ENCODE results near the gene NR2C2.
"Not testable (repeated sequence)": the region's sequence is repeated elsewhere in the genome, so short reads cannot be mapped to it uniquely, and the experiment has no call there.

NR2C2 gene

DNA sequence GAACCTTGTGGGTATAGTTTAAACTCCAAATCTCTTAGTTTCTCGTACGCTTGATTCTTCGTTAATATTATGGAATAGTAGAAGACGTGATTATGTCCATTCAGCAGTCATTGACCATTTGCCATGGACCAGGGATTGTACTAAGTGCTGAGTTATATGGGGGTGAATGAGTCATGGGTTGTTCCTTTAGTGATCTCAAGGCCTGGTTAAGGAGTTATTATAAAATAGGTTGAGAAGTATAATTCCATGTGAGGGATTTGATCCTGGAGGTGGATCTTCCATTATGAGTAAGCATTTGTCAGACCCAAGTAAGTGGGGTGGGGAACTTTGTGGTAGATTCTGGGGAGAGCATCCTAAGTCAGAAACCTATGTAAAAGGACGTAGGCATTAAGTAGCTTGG lies 15.4 kb downstream of the NR2C2 start:
- no peak for DNase-seq

DNA sequence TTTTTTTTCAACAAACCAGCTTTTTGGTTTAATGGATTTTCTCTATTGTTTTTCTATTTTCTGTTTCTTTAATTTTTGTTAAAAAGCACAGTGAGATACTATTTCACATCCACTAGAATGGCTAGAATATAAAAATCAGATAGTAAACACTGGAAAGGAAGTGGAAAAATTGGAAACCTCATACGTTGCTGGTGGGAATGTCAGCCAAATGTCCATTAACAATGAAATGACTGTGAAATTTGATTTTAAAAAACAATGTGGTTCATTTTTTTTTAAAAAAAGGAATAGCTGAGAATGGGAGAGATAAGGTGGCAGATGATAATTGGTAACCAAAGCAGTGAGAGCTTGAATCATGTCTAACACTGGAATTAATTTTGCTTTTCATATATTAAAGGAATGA lies 19.9 kb downstream of the NR2C2 start:
- DNase-seq = no peak

DNA sequence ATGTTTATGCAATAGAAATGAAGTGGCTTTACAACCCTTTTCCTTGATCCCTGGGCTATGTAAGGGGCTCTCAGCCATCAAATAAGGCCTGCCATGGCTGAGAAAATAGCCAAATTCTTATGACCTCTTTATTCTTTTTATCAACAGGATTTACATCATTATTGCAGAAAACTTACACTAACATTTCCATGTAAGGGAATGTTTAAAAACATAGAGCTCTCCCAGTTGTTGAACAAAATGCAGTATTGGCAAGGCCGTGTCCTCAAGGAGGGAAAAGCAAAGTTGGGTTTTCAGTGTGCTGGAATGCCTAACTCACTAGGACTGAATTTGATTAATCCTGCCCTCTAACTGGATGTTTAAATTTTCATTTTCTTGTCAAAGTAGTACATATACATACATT lies 22.3 kb downstream of the NR2C2 start:
- DNase-seq = no peak

DNA sequence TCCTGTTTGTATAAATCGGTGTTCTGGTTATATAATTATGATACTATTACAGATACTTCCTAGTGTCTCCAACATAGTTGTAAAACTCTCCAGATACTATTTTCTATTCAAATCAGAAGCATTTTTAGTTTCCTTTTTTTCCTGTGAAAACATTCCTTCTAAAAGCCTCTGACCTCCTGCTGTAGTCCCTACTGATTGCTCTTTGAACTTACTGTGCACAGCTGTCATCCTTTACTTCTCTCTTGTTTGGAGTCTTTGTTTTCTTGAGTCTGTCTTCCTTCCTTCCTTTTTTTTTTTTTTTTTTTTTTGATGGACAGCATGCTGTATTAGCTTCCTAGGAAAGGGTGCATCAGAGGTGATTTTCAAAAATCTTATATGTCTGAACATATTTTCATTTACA lies 28.9 kb downstream of the NR2C2 start:
- DNase-seq = no peak

DNA sequence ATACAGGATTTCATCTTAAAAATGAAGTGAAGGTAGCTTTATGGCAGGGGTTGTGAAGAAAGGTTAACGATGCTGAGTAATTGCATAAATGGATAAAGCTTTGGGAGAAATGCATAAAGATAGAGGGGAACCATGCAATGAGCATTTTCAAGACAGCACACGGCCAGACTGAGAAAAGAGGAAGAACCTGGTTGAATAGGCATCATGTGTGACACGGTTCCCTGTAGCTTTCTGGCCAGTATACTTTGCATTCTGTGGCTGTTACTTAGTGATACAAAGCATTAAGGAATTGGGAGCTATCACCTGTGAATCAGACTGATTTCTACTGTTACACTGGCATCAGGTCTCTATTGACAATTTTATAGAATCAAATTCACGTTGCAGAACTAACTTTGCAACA lies 33.3 kb downstream of the NR2C2 start:
- no peak for DNase-seq

DNA sequence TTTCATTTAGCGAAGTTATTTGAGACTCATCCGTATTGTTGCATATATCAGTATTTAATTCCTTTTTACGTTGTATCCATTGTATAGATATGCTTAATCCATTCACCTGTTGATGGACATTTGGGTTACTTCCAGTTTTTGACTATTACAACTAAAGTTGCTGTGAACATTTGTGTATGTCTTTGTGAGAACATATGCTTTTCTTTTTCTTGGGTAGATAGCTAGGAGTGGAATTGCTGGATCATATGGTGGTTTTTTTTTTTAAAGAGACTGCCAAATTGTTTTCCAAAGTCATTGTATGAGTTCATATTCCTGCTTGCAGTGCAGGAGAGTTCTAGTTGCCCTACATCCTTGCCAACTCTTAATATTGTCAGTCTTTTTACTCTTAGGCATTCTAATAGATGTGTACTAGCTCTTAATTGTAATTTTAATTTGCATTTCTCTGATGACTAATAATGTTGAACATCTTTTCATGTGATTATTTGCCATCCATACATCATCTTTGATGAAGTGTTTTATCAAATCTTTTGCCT lies 37.3 kb downstream of the NR2C2 start:
- DNase-seq = no peak

DNA sequence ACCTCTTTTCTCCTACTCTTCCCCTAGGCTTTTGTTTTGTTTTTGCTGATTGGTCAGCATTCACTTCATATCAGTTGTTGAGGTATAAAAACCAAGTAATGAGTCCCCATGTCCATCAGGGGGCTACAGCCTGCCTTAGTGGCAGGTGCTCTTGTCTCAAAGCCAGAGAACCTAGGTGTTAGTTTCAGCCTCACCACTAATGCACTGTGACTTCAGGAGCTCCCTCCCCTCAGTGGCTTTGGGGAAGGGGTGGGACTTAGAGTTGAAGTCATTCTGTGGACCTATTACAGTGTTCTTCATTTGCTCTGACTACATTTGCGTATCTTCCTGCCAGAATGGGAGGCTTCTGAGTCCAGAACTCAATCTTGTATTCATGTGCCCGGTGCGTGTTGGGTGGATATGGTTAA lies 41.6 kb downstream of the NR2C2 start:
- DNase-seq = no peak

DNA sequence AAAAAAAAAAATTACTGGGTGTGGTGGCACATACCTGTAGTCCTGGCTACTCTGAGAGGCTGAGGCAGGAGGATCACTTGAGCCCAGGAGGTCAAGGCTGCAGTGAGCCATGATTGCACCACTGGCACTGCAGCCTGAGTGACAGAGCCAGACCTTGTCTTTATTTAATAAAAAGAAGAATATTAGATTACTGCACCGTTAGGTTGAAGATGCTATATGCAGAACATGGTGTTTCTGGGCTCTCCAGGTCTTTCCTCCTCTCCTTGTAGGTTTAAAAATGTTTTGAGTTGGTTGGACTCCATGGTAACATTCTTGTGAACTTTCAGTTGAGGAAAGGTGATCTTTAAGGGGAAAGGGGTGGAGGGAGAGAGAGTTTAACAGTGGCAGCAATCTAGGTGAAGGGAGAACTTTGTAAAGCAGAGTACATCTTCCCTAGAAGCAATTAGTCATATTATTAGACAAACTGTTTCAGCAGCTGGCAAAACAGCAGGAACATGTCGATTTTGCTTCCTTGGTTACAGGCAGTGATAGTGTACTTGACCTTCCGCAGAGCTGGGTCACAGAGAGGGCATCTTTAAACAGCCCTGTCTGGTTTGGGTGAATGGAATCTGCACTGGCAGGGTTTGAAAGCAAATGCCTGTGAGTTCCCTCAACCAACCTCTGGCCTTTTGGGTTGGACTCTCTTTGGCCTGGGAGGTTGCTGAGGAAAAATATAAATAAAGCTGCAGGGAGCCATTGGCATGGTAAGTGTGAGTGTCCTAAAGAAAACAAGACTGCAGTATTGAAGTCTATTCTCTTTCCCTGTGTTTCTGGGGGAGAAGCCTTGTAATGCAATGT lies 42.8 kb downstream of the NR2C2 start:
- no peak for DNase-seq

DNA sequence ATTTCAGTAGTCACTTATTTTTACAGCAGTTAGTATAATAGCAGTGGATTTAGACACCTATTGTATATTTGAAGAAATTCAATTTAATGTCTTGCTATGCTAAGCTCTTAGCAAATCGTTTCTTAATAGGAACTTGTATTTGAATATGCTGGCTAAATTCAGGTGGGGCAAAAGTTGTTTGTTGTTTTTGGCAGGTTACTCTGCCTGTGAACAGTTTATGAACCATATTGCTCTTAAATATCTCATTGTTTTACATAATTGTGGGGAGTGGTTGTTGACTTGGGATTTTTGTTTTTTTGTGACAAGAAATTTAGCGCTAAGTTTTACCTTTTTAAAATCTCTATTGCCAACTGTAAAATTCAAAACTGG lies 43.4 kb downstream of the NR2C2 start:
- DNase-seq = no peak

DNA sequence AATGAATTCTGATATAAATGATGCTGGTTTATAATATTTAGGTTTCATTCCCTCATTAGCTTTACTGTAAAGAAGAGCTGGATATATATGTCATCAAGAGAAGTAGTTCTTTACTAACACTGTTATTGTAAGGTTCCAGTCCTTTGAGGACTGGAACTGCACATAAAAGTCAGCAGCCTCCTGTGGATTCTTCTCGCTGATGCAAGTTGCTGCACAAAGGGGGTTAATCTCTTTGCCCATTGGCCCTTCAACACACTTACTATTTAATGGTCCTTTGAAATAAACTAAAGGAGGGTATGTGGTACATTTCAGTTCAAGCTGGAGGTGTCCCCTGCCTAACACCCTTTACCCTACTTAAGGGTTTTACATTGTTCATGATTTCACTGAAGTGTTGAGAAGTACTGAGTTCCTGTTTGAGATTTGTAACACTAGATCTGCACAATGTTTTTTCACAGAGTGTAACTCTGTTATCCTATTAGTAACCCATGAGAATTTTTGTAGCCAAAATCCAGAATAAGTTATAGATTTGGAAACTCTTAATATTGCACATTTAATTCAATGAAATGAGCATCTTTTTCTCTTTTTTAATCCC lies 43.9 kb downstream of the NR2C2 start:
- DNase-seq = peak; percentile 36

DNA sequence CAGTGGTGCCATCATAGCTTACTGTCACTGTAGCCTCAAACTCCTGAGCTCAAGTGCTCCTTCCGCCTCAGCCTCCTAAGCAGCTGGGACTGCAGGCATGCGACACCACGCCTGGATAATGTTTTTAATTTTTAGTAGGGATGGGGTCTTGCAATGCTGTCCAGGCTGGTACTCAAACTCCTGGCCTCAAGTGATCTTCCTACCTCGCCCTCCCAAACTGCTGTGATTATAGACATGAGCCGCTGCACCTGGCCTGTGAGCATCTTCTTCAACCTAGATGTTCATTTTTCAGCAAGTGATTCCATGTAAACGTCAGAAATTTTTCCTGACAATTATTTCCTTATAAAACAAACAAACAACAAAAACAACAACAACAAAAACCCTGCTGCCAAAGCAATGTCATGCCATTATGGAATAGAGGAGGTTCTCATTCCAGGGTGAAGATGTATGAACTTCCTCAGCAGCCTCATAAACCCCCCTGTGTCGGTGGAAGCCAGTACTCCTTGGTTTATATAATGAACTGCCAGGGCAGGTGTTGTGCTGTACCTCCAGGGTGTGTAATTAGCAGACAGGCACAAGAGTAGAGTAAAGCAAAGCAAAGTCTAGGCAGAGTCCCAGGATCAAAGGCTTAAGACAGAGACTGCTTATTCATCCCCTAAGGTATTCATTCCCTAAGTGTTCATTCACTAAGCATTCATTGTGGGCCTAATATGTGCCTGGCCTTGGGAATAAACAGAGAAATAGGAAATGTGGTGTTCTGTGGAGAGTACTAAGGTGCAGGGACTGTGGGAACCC lies 44.6 kb downstream of the NR2C2 start:
- no peak for DNase-seq

DNA sequence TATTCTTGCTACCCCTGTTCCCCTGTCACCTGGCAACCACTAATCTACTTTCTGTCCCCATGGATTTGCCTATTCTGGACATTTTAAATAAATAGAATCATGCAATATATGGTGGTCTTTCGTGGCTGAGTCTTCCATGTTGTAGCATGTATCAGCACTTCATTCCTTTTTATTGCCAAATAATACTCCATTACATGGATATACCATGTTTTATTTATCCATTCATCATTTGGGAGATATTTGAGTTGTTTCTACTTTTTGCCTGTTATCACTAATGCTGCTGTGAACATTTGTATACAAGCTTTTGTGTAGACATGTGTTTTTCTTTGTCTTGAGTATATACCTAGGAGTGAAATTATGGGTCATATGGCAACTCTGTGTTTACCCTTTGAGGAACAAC lies 50.6 kb downstream of the NR2C2 start:
- no peak for DNase-seq

DNA sequence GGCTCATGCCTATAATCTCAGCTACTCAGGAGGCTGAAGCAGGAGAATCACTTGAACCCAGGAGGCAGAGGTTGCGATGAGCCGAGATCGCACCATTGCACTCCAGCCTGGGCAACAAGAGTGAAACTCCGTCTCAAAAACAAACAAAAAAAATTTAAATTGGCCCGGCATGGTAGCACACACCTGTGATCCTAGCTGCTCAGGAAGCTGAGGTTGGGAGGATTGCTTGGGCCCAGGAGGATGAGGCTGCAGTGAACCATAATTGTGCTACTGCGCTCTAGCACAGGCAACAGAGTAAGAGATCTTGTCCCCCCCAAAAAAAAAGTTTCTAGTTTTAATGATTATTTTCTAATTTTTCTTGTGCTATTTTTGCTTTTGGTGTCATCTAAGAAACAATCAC lies 51.8 kb downstream of the NR2C2 start:
- not testable (repeated sequence) for DNase-seq

DNA sequence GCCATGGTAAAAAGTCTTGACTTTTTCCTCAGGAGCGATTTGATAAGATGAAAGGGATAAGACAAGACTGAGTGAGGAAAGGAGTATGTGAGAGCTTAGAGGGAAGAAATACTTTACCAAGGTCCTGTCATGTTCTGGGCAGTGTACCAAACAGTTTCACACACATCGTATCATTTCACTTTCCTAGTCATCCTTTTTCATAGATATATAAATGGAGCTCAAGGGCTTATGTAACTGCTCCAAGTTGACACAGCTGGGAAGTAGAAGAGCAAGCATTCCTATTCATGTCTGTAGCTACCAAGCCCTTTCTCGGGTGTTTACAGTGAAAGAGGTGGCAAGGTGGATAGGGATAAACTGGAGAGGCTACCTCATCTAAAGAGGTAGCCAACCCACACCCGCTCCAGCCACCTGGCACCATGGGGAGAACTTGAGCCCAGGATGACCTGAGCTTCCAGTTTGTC lies 60.3 kb downstream of the NR2C2 start:
- DNase-seq = no peak

DNA sequence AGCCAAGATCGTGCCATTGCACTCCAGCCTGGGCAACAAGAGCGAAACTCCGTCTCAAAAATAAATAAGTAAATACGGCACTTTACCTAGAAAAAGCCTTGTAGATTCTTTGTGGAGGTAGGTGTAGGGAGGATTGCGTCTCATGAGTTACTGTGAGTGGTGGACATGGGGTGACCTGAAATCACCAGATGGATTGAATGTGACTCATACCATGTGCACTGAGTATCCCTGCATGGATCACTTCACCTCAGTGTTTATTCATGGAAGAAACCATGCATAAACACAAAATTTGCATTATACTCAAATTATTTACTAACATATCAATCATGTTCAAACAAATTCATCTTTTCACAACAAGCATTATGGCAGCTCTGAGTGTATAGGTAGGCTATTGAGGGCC lies 61.8 kb downstream of the NR2C2 start:
- DNase-seq = no peak

DNA sequence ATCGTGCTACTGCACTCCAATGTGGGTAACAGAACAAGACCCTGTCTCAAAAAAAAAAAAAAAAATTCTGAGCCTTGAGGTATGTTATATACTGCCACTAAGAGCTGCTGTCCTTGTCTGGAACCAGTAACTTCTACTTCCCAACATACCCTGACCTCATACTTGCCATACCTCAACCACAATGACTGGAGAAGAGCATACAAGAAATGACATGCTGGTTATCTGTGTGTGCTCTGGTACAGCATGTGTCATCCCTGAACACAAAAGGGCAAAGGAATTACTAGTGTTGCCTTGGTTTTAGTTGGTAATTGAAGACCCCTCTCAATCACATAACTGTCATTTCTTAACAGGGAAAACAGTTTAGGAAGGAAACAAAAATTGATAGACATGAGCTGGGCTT lies 63.3 kb downstream of the NR2C2 start:
- no peak for DNase-seq

DNA sequence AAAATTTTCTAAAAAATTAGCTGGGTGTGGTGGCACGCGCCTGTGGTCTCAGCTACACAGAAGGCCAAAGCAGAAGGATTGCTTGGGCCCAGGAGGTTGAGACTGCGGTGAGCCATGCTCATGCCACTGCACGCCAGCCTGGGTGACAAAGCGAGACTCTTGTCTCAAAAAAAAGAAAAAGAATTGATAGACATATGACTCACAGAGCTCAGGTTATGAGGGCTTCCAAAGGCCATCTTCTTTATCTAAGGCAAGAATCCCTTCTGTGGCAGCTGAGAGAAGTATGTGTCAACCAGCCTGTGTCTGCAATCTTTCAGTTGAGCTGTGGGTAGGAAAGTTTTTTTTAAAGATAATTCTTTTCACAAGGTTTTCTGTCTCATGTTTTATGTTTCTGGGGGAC lies 63.8 kb downstream of the NR2C2 start:
- no peak for DNase-seq

DNA sequence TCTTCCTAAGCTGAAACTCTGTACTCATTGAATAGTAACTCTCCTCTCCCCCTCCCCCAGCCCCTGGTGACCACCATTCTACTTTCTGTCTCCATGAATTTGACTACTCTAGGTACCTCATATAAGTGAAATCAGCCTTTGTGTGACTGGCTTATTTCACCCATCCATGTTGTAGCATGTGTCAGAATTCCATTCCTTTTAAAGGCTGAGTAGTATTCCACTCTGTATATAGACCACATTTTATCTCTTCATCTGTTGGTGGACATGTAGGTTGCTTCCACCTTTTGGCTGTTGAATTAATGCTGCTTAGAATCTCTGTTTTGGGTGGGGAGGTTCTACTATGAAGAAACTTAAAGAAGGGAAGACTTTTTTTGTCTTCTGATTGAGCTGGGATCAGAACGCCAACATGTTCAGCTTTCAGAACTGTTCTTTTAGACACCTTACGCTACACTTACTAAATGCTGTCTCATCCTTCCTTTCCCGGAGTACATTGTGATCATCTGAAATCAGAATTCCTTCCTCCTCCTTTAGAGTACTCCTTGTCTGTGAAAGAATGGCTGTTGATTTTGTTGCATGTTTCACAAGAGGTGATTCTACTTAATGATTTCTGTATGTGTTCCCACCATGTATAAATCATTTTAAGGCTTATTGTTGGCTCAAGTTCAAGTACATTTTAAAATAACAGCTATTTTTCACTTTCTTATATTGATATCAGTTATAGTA lies 67.4 kb downstream of the NR2C2 start:
- DNase-seq = no peak

DNA sequence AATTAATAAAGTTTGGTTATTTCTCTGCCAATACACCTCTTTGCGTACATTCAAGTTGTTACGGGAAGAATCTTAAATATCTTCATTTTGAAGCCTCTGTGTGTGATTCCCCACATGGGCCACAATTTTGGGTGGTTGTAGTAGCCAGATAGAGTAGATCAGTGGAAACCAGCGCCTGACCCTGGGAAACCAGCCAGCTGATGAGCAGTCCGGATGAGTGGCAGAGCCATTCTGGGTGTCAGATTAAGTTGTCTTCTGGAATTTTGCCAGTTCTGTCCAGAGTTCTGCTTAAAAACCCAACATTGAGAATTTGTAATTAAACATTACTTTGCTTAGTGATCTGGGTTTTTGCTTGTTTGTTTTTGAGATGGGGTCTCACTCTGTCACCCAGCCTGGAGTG lies 68.1 kb downstream of the NR2C2 start:
- no peak for DNase-seq

DNA sequence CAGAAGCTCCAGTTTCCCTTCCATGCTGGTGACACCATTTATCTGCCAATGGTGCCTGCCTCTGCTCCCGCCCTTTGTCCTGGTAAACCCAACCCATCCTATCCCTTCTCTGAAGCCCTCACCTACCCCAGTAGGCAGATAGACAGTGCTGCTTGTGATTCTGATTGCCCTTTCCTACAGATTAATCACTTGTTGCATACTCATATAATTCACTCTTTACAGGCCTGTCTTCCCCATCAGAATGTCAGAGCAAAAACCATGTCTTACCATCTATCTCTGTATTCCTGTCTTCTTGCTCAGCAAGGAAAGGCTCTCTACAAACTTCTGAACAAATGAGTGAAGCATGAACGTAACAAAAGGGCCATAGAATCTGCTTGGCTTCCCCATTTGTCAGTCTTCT lies 69.8 kb downstream of the NR2C2 start:
- no peak for DNase-seq

DNA sequence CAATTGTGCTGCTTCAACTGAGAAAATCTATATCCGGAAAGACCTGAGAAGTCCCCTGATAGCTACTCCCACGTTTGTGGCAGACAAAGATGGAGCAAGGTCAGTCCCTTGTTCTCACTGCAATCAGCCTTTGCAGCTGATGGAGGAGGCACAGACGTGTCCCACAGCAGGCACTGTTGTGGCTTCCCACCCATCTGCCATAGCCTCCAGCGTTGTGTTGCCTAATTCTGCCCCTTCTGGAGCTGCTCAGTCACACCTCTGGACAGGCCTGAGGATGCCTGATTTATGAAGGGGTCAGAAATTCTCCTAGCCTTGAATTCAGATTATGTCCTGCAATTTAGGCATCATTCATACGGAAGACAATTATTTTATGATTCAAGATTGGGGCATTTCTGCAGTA lies 75.9 kb downstream of the NR2C2 start:
- DNase-seq = no peak

DNA sequence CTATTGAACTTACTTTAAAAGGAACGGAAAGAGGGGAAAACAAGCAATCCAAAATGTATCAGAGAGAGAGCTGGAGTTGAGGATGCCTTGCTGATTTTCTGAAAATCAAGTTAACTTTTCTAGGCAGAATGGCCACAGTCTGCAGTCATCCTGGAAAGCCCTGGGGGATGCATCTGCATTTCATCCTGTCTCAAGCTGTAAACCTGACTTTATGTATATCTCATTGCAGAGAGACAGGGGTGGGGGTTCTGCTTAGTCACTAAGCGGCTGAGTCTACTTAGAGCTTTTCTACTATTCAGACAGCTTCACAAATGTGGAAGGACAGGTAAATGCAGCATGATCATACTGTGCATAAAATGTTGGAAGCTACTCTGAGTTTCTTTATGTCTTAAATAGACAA lies 76.3 kb downstream of the NR2C2 start:
- no peak for DNase-seq

DNA sequence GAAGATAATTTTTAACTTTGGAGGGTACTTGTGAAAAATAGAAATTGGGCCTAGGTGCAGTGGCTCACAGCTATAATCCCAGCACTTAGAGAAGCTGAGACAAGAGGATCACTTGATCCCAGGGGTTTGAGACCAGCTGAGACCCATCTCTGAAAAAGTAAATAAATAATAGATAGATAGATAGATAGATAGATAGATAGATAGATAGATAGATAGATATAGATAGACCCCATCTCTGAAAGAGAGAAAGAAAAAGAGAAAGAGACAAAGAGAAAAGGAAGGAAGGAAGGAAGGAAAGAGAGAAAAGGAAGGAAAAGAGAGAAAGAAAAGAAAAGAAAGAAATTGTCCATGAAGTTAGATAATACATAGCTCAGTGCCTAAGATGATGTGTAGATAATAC lies 82.2 kb downstream of the NR2C2 start:
- DNase-seq = no peak

Measured in DMS79 (cell line).